ENCODE data around the gene DARS1.
"Not testable (repeated sequence)": the region's sequence is repeated elsewhere in the genome, so short reads cannot be mapped to it uniquely, and the experiment has no call there.

Gene DARS1

DNA sequence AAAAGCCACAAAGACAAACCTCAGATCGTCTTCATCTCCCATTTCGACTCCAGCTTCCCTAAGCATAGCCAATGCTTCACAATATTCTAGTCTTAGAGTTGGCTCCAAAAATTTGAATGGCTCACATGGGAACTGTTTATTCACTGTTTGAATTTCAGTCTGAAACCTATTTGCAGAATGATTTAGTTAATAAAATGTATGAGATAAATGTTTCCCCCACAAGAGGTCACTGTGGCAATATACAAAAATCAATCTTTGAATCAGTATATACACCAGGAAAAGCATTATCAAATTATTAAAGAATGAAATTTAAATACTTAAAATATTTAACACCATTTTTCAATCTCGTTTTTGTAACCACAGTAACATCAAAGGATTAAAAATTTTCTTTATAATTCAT is 69.2 kb downstream of the DARS1 start:
- Mint-ChIP-seq H3K36me3 (ENCODE audit: low read depth) (peaks cover 18% of the 10 kb centered on the region), H3K4me1 (ENCODE audit: low read depth) (peaks cover 7% of the 10 kb centered on the region), H3K27ac (no peak overlapping the region), H3K4me3 (no peak overlapping the region), H3K27me3 (ENCODE audit: low read depth) (no peaks in the 10 kb centered on the region), H3K9me3 (no peaks in the 10 kb centered on the region)

- Mint-ChIP-seq H3K9me3 (no peaks in the 10 kb centered on the region), H3K36me3 (ENCODE audit: low read depth) (peaks cover 26% of the 10 kb centered on the region), H3K27ac (no peak overlapping the region), H3K4me1 (ENCODE audit: low read depth) (peaks cover 7% of the 10 kb centered on the region), H3K27me3 (ENCODE audit: low read depth) (no peaks in the 10 kb centered on the region), H3K4me3 (no peak overlapping the region)
These were observed 70.9 kb downstream of the DARS1 start for GRCh38 chr2:135914485-135914884.

- Mint-ChIP-seq H3K27me3 (ENCODE audit: low read depth) (no peaks in the 10 kb centered on the region), H3K4me1 (ENCODE audit: low read depth) (peaks cover 7% of the 10 kb centered on the region), H3K27ac (peak overlapping the region; percentile 66), H3K9me3 (no peaks in the 10 kb centered on the region), H3K4me3 (no peak overlapping the region), H3K36me3 (ENCODE audit: low read depth) (peaks cover 26% of the 10 kb centered on the region)
These were observed 71.6 kb downstream of the DARS1 start for GRCh38 chr2:135913727-135914365.

- H3K4me1 Mint-ChIP-seq (ENCODE audit: low read depth) = peaks cover 4% of the 10 kb centered on the region
- no peak overlapping the region for H3K4me3 Mint-ChIP-seq
- no peak overlapping the region for H3K27ac Mint-ChIP-seq
- H3K27me3 Mint-ChIP-seq (ENCODE audit: low read depth) = no peaks in the 10 kb centered on the region
- H3K36me3 Mint-ChIP-seq (ENCODE audit: low read depth) = peaks cover 39% of the 10 kb centered on the region
- no peaks in the 10 kb centered on the region for H3K9me3 Mint-ChIP-seq
These were observed 75.5 kb downstream of the DARS1 start for GRCh38 chr2:135909976-135910375.

DNA sequence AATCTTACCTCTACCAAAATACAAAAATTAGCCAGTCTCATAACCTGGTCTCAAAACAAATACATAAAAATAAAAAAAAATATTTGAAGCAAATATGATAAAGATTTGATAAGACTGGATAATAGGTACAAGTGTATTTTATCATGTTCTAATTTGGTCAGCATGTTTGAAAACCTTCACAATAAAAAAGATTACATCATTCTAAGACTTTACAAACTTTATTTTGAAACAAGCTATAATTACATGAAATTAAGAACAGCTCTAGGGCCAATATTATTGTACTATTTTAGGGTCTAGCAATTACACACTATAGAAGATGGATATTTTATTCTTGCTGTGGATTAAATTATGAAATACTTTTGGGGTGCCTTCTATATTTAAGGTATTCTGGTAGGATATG is 79.7 kb downstream of the DARS1 start:
- no peaks in the 10 kb centered on the region for H3K27me3 Mint-ChIP-seq (ENCODE audit: low read depth)
- H3K36me3 Mint-ChIP-seq (ENCODE audit: low read depth) = peaks cover 43% of the 10 kb centered on the region
- no peaks in the 10 kb centered on the region for H3K9me3 Mint-ChIP-seq
- H3K27ac Mint-ChIP-seq = no peak overlapping the region
- no peak overlapping the region for H3K4me3 Mint-ChIP-seq
- H3K4me1 Mint-ChIP-seq (ENCODE audit: low read depth) = peaks cover 3% of the 10 kb centered on the region

- H3K27me3 Mint-ChIP-seq (ENCODE audit: low read depth) = no peaks in the 10 kb centered on the region
- no peak overlapping the region for H3K27ac Mint-ChIP-seq
- peaks cover 32% of the 10 kb centered on the region for H3K36me3 Mint-ChIP-seq (ENCODE audit: low read depth)
- H3K9me3 Mint-ChIP-seq = no peaks in the 10 kb centered on the region
- no peak overlapping the region for H3K4me3 Mint-ChIP-seq
- H3K4me1 Mint-ChIP-seq (ENCODE audit: low read depth) = peaks cover 3% of the 10 kb centered on the region
These were observed 81.0 kb downstream of the DARS1 start for GRCh38 chr2:135904341-135904989.

- Mint-ChIP-seq H3K27me3 (ENCODE audit: low read depth) (no peaks in the 10 kb centered on the region), H3K9me3 (no peaks in the 10 kb centered on the region), H3K4me1 (ENCODE audit: low read depth) (peaks cover 3% of the 10 kb centered on the region), H3K36me3 (ENCODE audit: low read depth) (peaks cover 31% of the 10 kb centered on the region), H3K4me3 (no peak overlapping the region), H3K27ac (no peak overlapping the region)
These were observed 81.8 kb downstream of the DARS1 start for GRCh38 chr2:135903650-135904049.

DNA sequence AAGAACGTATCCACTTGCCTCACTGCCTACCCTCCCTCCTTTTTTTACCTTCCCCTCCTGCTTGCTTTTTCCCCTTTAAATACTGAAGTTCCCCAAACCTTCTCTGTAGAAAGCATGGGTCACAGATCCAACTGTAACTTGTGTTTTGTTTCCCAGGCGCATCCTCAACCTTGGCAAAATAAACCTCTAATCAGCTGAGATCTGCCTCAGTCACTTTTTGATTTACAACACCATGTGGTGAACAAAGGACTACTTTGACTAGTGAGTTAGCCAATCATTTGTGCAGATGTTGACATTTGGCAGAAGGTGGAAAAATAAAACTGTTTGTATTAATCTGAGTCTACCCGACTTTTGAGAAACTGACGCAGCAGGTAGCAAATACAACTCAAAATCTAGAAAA is 85.9 kb downstream of the DARS1 start:
- H3K27me3 Mint-ChIP-seq (ENCODE audit: low read depth) = no peaks in the 10 kb centered on the region
- H3K27ac Mint-ChIP-seq = no peak overlapping the region
- no peaks in the 10 kb centered on the region for H3K9me3 Mint-ChIP-seq
- H3K4me1 Mint-ChIP-seq (ENCODE audit: low read depth) = peaks cover 3% of the 10 kb centered on the region
- H3K4me3 Mint-ChIP-seq = no peak overlapping the region
- peaks cover 17% of the 10 kb centered on the region for H3K36me3 Mint-ChIP-seq (ENCODE audit: low read depth)

DNA sequence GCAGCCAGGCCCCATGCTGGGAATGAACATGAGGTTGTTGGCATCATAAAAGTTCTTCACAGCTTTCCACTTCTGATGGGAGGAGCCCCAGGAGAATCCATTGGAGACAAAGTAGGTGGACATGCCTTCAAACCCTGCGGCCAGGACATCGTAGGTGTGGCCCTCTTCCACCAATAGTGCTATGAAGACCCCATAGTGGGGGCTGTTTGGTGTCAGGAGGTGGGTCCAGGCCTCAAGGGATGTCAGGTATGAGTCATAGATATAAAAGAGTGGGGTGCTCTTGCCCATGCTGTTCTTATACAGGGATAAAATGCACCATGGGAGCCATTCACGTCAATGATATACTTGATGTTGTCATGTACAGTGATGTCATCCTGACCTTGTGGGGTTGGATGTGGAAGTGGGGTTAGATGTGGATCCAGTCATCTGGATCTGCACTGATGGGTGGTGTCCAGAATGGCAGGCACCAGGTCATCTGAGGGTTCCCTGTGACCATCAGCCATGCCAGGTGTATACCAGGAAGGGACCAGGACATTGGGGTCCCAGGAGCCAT is 87.1 kb downstream of the DARS1 start:
- Mint-ChIP-seq H3K4me3 (no peak overlapping the region), H3K27me3 (ENCODE audit: low read depth) (no peaks in the 10 kb centered on the region), H3K27ac (no peak overlapping the region), H3K4me1 (ENCODE audit: low read depth) (no peaks in the 10 kb centered on the region), H3K36me3 (ENCODE audit: low read depth) (peaks cover 13% of the 10 kb centered on the region), H3K9me3 (no peaks in the 10 kb centered on the region)

GRCh38 chr2:135894930-135895329 is 90.5 kb downstream of the DARS1 start:
- H3K4me3 Mint-ChIP-seq = no peak overlapping the region
- H3K4me1 Mint-ChIP-seq (ENCODE audit: low read depth) = peaks cover 3% of the 10 kb centered on the region
- H3K36me3 Mint-ChIP-seq (ENCODE audit: low read depth) = peaks cover 7% of the 10 kb centered on the region
- no peak overlapping the region for H3K27ac Mint-ChIP-seq
- H3K9me3 Mint-ChIP-seq = no peaks in the 10 kb centered on the region
- H3K27me3 Mint-ChIP-seq (ENCODE audit: low read depth) = no peaks in the 10 kb centered on the region

DNA sequence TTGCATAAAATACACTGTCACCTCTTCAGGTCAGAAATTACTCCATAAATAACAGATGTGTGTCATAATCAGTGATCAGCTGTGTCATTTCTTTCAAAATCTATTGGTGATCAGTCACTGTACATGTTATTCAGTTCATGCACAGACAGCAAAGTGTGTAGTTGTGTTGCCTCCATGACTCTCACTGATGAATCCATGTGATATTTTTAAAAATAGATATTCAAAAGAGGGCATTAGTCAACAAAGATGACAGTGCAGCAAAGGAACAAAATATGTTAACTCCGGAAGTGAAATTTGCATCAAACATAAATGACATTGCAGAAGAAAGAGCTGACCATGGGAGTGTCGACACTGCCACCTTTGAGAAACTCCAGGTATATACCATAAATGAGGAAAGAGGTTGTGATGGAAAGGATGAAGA is 92.0 kb downstream of the DARS1 start:
- Mint-ChIP-seq H3K4me1 (ENCODE audit: low read depth) (peaks cover 3% of the 10 kb centered on the region), H3K27me3 (ENCODE audit: low read depth) (no peaks in the 10 kb centered on the region), H3K4me3 (no peak overlapping the region), H3K36me3 (ENCODE audit: low read depth) (peaks cover 3% of the 10 kb centered on the region), H3K27ac (no peak overlapping the region), H3K9me3 (peaks cover 6% of the 10 kb centered on the region)

- no peaks in the 10 kb centered on the region for H3K36me3 Mint-ChIP-seq (ENCODE audit: low read depth)
- no peak overlapping the region for H3K4me3 Mint-ChIP-seq
- no peak overlapping the region for H3K27ac Mint-ChIP-seq
- H3K9me3 Mint-ChIP-seq = peaks cover 10% of the 10 kb centered on the region
- H3K4me1 Mint-ChIP-seq (ENCODE audit: low read depth) = peaks cover 9% of the 10 kb centered on the region
- peaks cover 4% of the 10 kb centered on the region for H3K27me3 Mint-ChIP-seq (ENCODE audit: low read depth)
These were observed 94.6 kb downstream of the DARS1 start for GRCh38 chr2:135890835-135891234.

GRCh38 chr2:135890149-135890548 is 95.3 kb downstream of the DARS1 start:
- Mint-ChIP-seq H3K4me1 (ENCODE audit: low read depth) (peaks cover 9% of the 10 kb centered on the region), H3K4me3 (no peak overlapping the region), H3K9me3 (peaks cover 10% of the 10 kb centered on the region), H3K27ac (no peak overlapping the region), H3K27me3 (ENCODE audit: low read depth) (peaks cover 8% of the 10 kb centered on the region), H3K36me3 (ENCODE audit: low read depth) (no peaks in the 10 kb centered on the region)

DNA sequence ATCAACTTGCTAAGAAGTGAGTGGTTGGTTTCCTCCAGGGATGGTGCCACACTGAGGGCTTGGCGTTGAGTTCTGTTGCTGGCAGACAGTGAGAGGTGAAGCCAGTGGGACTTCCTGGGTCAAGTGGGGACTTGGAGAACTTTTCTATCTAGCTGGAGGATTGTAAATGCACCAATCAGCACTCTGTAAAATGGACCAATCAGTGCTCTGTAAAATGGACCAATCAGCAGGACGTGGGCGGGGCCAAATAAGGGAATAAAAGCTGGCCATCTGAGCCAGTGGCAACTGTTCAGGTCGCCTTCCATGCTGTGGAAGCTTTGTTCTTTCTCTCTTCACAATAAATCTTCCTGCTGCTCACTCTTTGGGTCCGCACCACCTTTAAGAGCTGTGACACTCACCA is 96.8 kb downstream of the DARS1 start:
- not testable (repeated sequence) for H3K27ac Mint-ChIP-seq; H3K4me3 Mint-ChIP-seq; H3K36me3 Mint-ChIP-seq (ENCODE audit: low read depth)

DNA sequence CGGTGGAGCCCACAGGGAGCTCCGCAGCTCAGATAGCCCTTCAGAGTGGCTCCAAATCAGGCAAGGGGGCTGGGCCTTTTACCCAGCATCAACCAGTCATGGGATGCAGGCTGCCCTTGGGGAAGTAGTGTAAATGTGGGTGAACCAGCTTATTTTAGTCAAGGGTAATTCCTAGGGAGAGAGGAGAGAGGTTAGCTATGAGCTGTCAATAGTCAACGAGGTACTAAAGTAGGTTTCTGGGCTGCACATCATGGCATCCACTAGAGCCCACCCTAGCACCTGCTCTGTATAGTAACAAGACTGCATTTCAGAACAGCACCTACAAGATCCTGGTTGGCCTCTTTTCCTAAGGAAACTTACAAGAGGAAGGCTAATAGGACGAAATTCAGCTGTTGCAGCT is 99.7 kb downstream of the DARS1 start:
- H3K27ac Mint-ChIP-seq = no peak overlapping the region
- H3K36me3 Mint-ChIP-seq (ENCODE audit: low read depth) = no peaks in the 10 kb centered on the region
- H3K27me3 Mint-ChIP-seq (ENCODE audit: low read depth) = peaks cover 31% of the 10 kb centered on the region
- H3K4me3 Mint-ChIP-seq = no peak overlapping the region
- H3K4me1 Mint-ChIP-seq (ENCODE audit: low read depth) = peaks cover 7% of the 10 kb centered on the region
- peaks cover 10% of the 10 kb centered on the region for H3K9me3 Mint-ChIP-seq

More for the DNA sequence above, 96.8 kb downstream of the DARS1 start:
- not testable (repeated sequence) for H3K4me1 Mint-ChIP-seq (ENCODE audit: low read depth); H3K9me3 Mint-ChIP-seq
- peaks cover 15% of the 10 kb centered on the region for H3K27me3 Mint-ChIP-seq (ENCODE audit: low read depth)

Measured in T-helper 1 cell treated with Interleukin-12 subunit alpha and Interleukin-12 subunit beta and Interleukin-4 antibody, amounts not matched to agents 30 μg/mL and 1 μg/mL, for 36 hours (primary cell).